ENCODE results near the gene GALE.

The GALE gene

DNA sequence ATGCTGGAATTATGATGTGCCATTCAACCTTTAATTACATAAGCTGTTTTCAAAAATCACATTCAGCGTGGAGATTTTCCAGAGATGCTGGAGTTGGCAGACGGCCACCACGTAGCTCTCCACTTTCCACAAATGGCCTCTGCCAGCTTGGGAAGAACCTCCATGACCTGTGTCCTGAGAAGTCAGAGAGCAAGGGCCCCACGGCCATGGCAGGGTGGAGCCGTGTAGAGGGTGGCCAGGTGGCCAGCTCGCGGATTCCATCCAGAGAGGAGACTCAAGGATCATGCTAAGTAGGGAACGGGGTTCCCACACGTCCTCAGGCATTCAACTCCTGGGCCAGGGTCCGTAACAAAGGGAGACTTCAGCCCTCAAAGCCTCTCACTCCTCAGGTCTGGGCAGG, 1.3 kb upstream of the GALE start:
- TF ChIP-seq, protein P1, sequence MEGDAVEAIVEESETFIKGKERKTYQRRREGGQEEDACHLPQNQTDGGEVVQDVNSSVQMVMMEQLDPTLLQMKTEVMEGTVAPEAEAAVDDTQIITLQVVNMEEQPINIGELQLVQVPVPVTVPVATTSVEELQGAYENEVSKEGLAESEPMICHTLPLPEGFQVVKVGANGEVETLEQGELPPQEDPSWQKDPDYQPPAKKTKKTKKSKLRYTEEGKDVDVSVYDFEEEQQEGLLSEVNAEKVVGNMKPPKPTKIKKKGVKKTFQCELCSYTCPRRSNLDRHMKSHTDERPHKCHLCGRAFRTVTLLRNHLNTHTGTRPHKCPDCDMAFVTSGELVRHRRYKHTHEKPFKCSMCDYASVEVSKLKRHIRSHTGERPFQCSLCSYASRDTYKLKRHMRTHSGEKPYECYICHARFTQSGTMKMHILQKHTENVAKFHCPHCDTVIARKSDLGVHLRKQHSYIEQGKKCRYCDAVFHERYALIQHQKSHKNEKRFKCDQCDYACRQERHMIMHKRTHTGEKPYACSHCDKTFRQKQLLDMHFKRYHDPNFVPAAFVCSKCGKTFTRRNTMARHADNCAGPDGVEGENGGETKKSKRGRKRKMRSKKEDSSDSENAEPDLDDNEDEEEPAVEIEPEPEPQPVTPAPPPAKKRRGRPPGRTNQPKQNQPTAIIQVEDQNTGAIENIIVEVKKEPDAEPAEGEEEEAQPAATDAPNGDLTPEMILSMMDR (IDR thresholded peaks at IDR 0.05; ENCODE audit: insufficient read depth, low read depth, low read length, missing control alignments) = no peak
- DNase-seq (ENCODE audit: low read depth) = no peak
- H3K4me3 ChIP-seq (ENCODE audit: low read length) = no peak overlapping the region

DNA sequence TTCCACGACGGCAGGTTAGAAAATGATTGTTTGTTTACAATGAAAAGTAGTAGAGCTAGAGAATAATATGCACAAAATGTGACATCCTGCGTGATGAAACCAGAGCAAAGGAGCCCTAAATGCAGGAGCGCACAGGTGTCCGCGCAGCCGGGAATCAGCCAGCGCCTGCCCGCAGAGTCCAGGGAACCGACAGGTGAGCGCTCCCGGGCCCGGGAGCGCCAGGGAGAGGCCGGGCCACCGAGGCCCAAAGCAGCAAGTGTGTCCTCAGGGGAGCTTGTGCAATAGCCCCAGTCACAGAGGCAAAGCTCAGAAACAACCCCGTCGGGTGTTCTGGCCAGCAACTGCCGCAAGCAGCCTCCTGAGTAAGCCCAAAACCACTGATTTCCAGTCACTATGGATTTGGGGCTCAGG, 789 bp upstream of the GALE start:
- TF ChIP-seq, protein P1 (IDR thresholded peaks at IDR 0.05; ENCODE audit: insufficient read depth, low read depth, low read length, missing control alignments) = no peak
- peak; percentile 51 for DNase-seq (ENCODE audit: low read depth)
- H3K4me3 ChIP-seq (ENCODE audit: low read length) = peak overlapping the region; percentile 75

DNA sequence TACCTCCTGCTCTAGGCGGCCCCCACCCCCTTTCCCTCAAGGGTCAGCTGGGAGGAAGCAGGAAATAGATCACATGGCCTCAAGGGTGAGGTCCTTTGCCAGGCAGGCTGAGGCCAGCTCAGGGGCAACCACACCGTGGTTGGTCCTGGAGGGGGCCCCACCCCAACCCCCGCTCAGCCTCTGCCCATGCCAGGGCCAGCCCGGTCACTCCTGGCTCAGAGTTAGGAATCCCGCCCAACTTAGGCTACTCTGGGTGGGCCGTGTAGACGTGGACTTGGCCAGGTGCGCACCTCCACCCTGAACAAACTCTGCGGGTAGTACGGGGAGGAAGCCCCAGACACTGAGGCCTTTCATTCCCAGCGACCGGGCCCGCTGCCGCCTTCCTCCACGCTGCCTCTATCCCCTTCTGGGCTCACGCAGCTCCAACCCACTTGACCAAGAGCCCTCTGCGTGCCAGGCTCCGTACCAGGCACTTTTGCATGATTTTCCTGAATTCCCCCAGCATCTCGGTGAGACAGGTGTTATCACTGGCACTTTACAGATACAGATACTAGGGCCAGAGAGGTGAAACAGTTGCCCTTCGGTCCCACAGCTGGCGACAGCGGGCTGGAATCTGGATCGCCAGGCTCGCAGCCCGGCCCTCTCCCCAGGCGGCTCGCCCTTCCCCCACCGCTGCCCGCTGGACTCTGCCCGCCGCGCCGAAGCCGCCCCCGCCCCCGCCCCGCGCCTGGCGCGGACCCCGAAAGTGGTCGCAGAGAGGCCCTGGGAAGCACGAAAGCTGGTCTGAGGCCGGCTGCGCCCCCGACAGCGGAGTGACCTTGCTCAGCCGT, 769 bp downstream of the GALE start:
- DNase-seq (ENCODE audit: low read depth) = peak; percentile 90
- H3K4me3 ChIP-seq (ENCODE audit: low read length) = peak overlapping the region; percentile 75

DNA sequence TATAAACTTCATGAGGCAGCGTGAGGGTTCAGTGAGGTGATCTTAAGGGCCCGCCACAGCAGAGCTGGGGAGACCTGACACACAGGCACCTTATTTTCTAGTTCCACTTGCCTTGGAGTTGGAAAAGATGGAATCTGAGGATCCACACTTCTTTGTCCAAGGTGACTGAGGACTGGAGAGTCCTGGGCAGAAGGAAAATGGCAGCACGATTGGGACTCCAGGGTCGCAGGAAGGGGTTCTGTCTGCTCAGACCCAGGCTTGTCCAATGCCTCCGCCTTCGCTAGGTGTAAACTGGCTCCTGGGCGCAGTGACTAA, 1.3 kb downstream of the GALE start:
- peak overlapping the region; percentile 75 for H3K4me3 ChIP-seq (ENCODE audit: low read length)
- DNase-seq (ENCODE audit: low read depth) = no peak
- TF ChIP-seq, protein P1 (IDR thresholded peaks at IDR 0.05; ENCODE audit: insufficient read depth, low read depth, low read length, missing control alignments) = no peak

More for the DNA sequence above, 769 bp downstream of the GALE start:
- TF ChIP-seq, protein P1 (IDR thresholded peaks at IDR 0.05; ENCODE audit: insufficient read depth, low read depth, low read length, missing control alignments) = no peak

DNA sequence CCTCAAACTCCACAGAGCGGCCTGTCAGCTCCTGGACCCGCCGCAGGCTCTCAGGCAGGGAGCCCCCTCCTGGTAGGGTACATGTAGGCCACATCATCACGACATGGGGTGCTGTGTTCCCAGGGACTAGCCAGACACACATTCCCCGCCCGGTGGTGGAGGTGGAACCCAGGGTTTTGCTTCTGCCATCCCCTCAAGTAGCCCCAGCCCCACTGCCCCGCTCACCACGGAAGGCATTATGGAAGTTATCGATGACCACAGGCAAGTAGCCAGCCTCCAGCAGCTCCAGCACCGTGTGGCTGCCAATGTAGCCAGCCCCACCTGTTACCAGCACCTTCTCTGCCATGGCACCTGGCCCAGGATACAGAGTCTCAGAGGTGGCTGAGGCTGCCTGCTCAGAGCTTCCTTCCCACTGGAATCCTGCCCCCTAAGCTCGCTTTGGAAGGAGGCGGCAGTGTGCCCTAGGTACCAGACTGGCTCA, 1.9 kb downstream of the GALE start:
- DNase-seq (ENCODE audit: low read depth) = no peak
- H3K4me3 ChIP-seq (ENCODE audit: low read length) = no peak overlapping the region
- TF ChIP-seq, protein P1 (IDR thresholded peaks at IDR 0.05; ENCODE audit: insufficient read depth, low read depth, low read length, missing control alignments) = no peak

GRCh38 chr1:23797478-23798448, 2.8 kb downstream of the GALE start:
- no peak for DNase-seq (ENCODE audit: low read depth)
- TF ChIP-seq, protein P1 (IDR thresholded peaks at IDR 0.05; ENCODE audit: insufficient read depth, low read depth, low read length, missing control alignments) = no peak
- H3K4me3 ChIP-seq (ENCODE audit: low read length) = no peak overlapping the region

Data from epithelial cell of esophagus (primary cell).